D721Med (cell line): Measurements from ENCODE around the gene ABCD2.
"Not testable (repeated sequence)": the region's sequence is repeated elsewhere in the genome, so short reads cannot be mapped to it uniquely, and the experiment has no call there.

Experiments
- DNase-seq: peaks from one replicate; pipeline ENCODE4 v3.0.0; 2011; ENCODE audit warnings: low spot score; ENCODE audit not compliant: insufficient read length
- FAIRE-seq: peaks from 2 replicates; lab custom pipeline; 2011; peaks lifted over from hg19 to GRCh38; lab: Jason Lieb, UNC
- TF ChIP-seq, protein P1 (sequence below): IDR thresholded peaks from 2 replicates; pipeline ENCODE4 v1.5.1; 2012; ENCODE audit warnings: mild to moderate bottlenecking, control low read depth; ENCODE audit not compliant: insufficient read depth; ENCODE audit errors: missing control alignments

The ABCD2 gene

DNA sequence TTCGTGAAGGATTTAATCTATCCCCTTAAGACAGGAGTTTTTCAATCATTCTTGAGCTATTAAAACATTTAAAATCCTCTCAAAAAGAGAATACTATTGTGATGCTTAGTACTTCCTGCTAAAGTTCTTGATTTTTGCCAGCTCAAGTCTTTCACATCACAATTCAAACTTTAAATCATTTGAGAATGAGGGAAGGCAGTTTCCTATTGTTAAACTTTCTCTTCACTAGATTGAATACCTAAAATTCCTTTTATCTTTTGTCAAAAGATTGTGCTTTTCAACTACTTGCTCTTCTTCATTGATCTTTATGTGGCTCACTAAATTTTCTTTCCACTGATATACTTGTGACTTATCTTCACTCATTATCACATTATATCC, 44.1 kb downstream of the ABCD2 start:
- no peak for FAIRE-seq

DNA sequence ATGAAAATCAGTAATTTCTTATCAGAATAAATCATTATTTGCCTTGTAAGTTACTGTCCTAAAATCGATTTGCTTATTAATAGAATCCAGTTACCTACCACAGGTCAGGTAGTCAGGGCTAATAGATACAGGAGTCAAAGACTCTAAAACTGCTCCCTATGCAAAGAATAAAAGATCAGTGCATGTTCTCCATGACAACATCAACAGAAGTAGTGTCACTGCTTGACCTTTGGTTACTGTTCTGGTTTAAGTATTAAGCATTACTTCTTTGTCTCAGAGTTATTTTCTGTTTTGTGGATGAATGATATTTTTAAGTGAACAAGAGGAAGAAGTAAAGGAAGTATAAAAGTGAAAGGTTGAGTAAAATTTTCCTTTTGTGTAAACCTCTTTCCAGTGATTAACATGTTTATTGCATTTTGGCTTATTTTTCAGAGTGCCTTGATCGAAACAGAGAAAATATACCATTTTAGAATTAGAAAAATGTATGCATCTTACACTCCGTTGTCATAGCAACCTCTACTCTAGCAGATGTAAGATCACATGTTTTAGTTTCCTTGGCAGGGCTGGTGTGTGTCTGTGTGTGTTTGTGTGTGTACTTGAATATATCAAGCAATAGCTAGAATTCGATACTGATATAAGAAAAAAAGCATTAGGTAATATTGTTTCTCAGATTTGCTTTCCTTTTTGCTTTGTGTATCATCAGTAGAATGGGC, 44.7 kb downstream of the ABCD2 start:
- TF ChIP-seq, protein P1, sequence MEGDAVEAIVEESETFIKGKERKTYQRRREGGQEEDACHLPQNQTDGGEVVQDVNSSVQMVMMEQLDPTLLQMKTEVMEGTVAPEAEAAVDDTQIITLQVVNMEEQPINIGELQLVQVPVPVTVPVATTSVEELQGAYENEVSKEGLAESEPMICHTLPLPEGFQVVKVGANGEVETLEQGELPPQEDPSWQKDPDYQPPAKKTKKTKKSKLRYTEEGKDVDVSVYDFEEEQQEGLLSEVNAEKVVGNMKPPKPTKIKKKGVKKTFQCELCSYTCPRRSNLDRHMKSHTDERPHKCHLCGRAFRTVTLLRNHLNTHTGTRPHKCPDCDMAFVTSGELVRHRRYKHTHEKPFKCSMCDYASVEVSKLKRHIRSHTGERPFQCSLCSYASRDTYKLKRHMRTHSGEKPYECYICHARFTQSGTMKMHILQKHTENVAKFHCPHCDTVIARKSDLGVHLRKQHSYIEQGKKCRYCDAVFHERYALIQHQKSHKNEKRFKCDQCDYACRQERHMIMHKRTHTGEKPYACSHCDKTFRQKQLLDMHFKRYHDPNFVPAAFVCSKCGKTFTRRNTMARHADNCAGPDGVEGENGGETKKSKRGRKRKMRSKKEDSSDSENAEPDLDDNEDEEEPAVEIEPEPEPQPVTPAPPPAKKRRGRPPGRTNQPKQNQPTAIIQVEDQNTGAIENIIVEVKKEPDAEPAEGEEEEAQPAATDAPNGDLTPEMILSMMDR: no peak
- FAIRE-seq: no peak
- no peak for DNase-seq

More for the DNA sequence above, 44.1 kb downstream of the ABCD2 start:
- no peak for DNase-seq
- TF ChIP-seq, protein P1: no peak

DNA sequence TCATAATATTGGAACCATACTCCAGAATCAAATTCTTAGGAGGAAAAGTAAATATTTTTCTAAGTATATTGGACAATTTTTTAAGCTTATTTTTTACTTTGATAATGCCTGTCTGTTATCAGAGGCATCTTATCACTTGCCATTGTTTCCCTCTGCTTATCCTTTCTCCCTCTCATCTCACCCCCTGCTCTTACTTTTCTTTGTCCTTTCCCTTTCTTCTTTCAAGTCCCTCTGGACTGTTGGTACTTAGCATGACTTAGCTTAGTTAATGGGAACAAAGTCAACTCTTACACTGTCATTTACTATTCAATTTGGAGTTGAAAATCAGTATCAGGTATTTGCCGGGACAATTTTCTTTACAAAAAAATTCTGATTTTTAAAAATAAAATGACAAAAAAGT, 45.2 kb downstream of the ABCD2 start:
- TF ChIP-seq, protein P1: no peak
- FAIRE-seq: no peak
- DNase-seq: no peak

DNA sequence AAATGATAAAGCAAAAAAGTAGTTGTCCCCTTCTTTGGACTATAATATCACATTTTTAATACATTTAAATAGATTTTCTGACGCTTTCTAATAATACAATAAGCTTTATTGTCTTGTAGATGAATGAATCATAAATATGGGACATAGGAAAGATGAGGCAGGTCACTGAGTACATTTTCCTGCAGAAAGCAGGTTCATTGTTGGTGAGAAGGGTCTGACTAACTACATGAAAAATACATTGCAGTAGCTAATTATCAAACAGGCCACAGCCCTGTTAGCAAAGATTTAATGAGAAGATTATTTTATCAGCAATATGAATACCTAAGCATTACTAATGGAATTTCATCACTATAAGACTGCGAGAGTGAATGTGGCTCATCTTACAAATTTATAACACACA, 45.6 kb downstream of the ABCD2 start:
- FAIRE-seq (no peak), DNase-seq (no peak)

DNA sequence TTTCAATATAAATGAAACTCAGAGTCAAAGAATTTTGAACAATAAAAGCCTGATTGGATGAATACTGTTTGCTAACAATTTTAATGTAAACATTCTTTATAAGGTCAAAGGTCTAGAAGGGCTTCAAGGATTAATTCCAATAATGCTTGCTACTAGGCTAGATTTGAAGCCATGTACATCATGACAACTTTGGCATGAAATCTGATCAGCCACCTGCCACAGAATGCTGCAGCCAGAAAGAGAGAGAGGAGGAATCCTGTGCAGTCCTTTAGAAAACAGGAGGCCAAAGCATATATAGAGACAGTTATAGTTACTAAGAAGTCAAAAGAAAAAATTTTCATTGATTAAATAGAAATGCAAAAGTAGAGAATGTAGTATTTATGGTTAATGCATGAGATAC, 47.1 kb downstream of the ABCD2 start:
- FAIRE-seq (no peak), DNase-seq (no peak)
- TF ChIP-seq, protein P1: no peak

More for the DNA sequence above, 45.6 kb downstream of the ABCD2 start:
- TF ChIP-seq, protein P1: no peak

DNA sequence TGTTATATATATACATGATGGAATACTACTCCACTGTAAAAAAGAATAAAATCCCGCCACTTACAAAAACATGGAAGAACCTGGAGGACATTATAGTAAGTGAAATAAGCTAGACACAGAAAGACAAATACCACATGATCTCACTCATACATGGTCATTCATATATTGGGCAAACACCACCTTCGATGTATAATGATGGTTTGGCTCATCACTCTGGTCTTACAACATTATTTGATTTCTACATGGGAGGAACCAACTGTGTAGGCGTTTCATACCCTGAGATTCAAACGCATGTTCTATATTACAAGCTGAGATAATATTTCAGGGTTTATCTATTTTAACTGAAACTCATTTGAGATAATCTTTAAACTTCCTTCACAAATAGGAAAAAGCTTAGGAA, 48.3 kb downstream of the ABCD2 start:
- TF ChIP-seq, protein P1: no peak
- no peak for DNase-seq
- no peak for FAIRE-seq

DNA sequence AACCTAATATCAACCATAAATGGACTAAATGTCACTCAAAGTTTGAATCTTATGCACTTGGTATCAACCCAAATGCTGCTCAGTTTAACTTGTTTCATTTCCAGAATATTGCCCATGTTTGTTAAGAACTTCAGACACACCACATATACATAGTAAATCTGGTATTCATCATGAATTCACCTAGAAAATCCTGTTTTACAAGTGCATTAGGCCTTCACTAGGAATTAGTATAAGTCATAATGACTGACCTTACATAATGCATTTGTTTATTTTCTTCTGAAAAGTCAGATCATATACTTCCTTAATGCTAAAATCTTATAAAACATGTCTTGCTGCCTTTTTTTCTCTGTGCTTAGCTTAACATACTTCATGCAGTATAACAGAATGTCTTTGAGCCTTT, 66.1 kb downstream of the ABCD2 start:
- no peak for FAIRE-seq
- DNase-seq: no peak
- TF ChIP-seq, protein P1: no peak

DNA sequence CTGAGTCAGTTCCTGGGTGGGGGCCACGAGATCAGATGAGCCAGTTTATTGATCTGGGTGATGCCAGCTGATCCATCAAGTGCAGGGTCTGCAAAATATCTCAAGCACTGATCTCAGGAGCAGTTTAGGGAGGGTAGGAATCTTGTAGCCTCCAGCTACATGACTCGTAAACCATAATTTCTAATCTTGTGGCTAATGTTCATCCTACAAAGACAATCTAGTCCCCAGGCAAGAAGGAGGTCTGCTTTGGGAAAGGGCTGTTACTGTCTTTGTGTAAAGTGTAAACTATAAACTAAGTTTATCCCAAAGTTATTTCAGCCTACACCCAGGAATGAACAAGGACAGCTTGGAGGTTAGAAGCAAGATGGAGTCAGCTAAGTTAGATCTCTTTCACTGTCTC, 75.4 kb downstream of the ABCD2 start:
- not testable (repeated sequence) for DNase-seq, FAIRE-seq
